GM21825 (cell line): ENCODE results near the gene UBE4B.

ENCODE experiments used
- ATAC-seq: cut with Tn5 transposase; IDR thresholded peaks from one replicate; pipeline ENCODE4 v1.9.1; 2021; ENCODE audit warnings: mild to moderate bottlenecking, moderate library complexity; ENCODE audit not compliant: unreplicated experiment

Gene UBE4B

DNA sequence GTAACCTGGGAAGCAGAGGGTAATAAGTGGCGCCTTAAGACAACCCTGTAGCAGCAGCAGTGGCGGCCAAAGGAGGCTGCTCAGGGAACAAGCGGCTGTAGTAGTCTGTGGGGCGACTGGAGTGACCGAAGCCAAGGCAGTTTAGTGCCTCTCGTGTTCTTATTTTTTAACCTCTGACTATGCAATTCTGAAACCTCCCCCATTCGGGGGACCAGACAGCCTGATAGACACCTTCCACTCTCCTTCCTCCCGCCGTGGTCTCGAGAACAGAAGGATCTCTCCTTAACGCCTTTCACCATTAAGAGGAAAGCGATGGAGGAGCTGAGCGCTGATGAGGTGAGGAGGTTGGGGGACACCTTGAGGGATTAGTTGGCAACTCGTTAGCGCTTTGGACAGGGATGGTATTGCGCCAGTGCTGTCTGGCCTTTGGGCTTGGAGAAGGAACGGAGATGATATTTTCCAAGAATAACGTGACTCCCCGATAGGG lies 644 bp downstream of the UBE4B start:
- peak; percentile 10 for ATAC-seq

DNA sequence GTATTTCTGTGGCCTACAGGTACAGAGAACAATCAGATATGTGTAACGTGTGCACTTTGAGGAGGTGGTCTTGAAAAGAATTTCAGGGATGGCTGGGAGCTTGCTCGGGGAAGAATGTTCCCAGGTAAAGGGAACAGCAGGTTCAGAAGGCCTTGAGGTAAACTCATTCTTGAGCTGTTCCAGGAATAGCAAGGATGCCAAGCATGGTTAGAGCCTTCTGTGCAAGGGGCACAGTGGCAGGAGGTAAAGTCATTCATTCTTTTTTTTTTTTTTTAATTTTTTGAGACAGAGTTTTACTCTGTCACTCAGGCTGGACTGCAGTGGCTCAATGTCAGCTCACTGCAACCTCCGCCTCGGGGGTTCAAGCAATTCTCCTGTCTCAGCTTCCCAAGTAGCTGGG lies 10.0 kb downstream of the UBE4B start:
- ATAC-seq, result no peak

DNA sequence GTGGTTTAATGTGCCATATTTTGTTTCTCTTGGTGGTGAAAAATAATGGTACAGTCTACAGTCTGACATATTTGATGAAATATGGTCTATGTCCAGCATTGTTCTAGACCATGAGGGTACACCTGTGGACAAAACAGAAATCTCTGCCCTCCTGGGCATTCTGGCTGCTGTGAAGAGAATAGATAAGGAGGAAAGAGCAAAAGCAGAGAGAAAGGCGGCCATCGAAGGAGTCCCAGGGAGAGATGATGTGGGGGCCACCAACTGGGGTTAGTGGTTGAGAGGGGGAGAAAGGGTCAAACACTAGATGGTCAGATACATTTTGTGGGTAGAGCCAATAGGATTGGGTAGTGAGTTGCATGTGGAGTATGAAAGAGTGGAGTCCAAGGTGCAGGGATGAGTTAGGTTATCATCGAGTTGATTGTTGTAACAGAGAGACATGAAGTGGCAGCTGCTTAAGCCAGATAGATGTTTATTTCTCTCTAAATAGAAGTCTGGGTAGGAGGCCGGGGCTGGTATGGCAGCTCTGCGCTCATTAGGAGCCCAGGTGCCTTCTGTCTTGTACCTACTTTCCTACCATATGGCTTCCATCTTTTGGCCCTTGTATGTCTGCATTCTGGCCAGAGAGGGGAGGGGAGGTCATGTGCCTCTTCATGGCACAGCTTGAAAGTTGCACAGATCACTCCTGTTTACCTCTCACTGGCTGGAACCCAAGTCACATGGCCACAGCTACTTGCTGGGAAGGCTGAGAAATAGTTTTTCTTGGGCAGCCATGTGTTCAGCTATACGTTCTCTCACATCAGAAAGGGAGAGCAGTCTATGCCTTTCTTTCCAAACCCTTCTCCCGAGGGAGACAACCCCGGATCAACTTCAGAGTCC lies 13.0 kb downstream of the UBE4B start:
- no peak for ATAC-seq

DNA sequence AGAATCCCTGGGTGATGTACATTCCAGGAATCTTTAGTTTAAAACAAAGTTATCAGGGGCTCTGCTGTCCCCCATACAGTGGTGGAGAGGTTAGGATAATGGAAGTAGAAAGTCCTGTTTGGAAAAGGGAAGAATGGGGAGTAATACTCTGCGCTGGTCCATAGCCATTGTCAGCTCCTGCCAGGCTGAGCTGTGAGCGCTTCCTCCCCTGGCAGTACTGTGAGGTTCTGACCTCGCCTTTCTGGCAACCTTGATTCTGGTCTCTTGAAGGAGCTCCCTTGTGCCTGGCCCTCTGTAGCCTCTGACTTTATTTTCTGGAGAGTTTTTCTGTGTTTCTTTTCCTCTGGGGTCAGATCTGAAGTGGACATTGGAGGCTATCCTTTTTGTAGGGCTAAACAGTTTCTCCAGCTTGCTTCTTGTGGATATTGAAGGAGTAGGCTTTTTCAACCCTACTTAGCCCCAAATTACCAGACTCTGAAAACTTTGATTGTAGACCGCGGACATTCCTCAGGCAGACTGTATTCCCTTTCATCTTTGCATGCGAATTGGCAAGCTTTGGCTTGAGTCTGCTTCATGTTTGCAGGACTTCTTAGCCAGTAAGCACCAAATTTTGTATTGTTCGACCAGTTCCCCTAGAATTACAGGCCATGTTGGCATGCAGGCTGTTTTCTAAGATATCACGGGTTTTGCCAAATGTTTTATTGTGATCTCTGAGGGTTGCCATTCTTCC lies 13.8 kb downstream of the UBE4B start:
- no peak for ATAC-seq

DNA sequence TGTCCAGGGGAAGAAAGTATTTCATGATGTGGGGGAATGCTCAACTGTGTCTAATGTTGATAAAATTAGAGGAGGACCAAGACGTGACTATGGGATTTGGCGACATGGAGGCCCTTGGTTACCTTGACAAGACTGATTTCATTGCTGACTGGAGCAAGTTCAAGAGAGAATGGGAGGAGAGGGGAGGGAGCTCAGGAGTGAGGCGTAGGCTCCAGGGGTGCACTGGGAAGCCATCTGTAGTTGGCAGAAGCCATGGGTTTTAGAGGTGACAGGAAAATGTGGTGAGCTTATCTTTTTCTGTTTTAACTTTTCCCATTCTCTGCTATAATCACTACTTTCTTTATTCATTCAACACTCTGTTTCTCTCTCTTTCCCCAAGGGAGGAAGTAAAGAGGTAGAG lies 15.8 kb downstream of the UBE4B start:
- no peak for ATAC-seq

DNA sequence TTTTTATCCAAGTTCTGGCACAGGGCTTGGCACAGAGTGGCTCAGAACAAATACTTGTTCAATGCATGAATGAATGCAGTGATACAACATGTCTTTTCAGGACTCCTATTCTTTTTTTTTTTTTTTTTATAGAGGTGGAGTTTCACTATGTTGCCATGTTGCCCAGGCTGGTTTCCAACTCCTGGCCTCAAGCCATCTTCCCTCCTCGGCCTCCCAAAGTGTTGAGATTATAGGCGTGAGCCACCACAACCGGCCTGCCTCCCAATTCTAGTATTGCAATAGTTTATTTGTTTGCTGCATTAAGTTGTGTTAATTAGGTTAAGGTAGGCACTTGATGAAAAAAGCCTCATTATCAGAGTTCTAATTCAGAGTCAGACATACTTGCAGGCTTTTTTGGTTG lies 17.9 kb downstream of the UBE4B start:
- no peak for ATAC-seq

DNA sequence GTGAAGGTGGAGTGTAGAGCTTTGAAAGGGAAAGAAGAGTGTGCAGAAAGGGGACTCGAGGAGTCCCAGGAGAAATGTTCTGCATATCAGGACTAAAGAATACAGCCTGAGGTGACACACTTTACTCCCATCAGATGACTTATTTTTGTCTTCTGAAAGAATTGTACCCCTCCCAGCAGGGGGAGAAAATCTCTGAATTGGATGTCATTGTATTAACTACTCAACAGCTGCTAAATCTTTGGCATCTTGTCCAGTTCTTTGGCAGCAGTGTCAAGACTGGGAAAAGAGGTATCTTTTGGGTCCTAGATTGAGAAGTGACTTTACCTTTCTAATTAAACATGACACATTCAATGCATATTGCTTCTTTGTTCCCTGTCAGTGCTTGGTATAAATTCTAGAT lies 18.9 kb downstream of the UBE4B start:
- no peak for ATAC-seq

DNA sequence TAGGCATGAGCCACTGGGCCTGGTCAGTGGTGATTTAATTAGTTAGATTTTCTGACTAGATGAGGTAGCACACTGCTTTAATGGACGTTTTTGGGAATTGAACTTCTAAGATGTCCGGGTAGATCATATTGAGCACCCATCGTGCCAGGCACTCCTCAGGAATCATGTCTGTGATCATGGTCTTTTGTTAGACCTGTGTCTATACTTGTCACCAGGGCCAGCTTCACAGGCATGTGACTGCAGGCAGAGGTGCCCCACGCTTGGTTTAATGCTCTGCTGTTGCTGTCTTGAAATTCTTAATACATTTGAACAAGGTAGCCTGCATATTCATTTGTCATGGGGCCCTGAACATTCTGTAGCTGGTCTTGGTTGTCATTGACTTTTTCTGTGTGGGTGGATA lies 19.6 kb downstream of the UBE4B start:
- ATAC-seq, result no peak

DNA sequence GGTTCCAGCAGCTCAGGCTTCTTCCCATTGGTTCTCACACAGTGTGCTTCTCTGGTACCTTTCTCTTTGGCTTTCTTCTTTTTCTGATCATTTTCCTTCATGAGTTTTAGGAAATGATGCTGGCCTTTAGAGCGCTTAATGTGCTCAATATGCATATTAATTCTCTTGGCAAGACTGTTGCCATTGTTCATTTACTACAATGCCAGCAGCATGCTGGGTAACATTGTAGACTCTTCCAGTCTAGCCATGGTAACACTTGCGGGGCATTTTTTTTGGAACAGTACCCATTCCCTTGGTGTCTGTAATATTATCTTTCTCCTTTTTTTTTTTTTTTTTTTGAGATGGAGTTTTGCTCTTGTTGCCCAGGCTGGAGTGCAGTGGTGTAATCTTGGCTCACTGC lies 21.7 kb downstream of the UBE4B start:
- no peak for ATAC-seq

DNA sequence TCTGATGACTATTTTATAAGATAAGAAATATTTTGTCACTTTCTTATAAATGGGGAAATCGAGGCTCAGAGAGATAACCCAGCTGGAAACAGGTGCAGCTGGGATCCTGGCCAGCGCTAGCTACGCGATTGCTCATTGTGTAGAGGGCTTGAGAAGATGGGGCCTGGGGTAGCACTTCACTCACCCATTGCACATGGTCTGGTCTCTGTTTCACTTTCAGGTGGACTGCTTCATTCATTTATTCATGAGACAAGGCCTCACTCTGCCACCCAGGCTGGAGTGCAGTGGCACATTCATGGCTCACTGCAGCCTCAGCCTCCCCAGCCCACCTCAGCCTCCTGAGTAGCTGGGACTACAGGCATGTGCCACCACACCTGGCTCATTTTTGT lies 23.8 kb downstream of the UBE4B start:
- ATAC-seq, result no peak

DNA sequence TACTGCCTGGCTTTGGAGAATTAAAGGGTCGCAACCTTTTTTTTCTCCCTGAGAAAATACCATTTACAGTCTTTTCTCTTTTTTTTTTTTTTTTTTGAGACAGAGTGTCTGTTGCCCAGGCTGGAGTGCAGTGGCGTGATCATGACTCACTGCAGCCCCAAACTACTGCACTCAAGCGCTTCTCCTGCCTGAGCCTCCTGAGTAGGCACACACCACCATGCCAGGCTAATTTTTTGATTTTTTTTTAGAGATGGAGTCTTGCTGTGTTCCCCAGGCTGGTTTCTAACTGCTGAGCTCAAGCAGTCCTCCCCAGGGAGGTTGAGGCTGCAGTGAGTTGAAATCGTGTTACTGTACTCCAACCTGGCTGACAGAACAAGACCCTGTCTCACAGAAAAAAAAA lies 24.6 kb downstream of the UBE4B start:
- ATAC-seq, result no peak

DNA sequence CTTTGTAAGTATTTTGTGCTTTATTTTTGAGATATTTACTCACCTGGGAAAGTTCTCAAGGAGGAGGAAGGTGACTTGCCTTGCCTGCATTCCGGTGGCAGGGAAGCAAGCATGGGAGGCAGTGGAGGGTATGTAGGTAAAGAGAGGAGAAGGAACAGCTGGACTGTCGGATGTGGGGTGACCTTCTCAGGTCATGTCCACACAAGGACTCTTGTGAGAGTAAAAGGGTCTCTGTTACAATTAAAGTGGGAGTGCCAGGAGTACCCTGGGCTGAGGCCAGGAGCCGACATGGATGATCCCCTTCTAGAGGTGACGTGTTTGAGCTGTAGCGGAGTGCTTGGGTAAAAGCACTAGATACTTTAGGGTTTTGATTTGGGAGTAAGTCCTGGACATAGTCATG lies 25.0 kb downstream of the UBE4B start:
- no peak for ATAC-seq

DNA sequence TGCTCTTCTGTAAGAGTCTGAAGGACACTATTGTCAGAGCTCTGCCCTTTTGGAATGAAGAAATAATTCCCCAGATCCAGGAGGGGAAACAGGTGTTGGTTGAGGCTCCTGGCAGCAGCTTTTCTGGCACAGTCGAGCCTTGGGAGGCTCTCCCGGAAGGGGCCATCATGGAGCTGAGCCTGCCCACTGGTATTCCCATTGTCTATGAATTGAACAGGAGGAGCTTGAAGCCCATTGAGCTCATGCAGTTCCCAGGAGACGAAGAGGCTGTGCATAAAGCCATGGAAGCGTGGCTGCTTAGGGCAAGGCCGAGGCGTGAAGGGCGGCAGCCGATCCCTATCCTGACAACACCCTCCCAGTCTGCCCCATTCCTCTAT lies 26.6 kb downstream of the UBE4B start:
- ATAC-seq, result no peak

DNA sequence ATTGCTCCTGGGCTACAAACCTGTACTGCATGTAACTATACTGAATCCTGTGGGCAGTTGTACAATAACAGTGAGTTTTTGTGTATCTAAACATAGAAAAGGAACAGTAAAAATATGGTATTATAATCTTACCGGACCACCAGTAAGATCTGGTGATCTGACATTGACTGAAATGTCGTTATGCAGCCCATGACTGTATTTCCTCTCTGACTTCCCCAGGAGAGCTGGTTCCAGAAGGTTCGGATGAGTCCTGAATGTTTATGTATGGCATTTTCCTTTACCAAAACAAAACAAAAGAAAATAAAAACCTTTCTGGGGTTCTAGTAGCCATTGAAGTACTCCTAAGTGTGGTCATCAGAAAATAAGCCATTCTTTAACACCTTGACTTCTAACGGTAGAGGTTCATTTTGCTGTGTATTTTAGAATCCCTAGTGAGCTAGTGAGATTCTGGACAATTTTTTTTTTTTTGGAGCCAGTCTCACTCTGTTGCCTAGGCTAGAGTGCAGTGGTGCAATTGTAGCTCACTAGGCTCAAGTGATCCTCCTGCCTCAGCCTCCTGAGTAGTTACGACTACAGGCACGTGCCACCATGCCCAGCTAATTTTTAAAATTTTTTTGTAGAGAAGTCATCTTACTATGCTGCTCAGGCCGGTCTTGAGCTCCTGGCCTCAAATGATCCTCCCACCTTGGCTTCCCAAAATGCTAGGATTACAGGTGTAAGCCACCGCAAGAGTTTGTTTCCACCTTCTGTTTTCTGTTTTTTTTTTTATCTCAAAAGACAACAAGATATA lies 27.7 kb downstream of the UBE4B start:
- ATAC-seq, result no peak

DNA sequence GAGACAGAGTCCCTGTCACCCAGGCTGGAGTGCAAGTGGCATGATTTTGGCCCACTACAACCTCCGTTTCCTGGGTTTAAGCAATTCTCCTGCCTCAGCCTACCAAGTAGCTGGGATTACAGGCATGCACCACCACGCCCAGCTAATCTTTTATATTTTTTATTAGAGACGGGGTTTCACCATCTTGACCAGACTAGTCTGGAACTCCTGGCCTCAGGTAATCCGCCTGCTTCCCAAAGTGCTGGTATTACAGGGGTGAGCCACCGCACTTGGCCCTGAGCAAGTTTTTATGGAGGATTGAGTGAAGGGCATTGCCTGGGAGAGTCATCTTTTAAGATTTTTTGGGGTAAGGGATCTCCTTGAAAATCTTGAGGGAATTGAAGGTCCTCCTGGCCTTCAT lies 28.5 kb downstream of the UBE4B start:
- ATAC-seq, result no peak

DNA sequence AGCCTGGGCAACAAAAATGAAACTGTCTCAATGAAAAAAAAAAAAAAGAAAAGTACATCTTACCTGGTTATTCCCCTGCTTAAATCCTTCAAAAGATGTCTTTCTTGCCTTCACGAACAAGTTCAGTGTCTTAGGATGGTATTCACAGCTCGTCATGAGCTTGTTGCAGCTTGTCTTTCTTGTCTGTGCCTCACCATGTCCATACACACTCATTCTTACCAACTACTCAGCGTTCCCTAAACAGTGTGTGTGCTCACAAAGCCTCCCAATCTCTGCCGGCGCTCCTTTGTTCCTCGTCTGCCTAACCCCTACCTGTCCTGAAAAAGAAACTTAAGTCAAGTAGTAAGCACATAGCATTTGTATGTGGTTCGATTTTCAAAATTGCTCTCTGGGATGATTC lies 31.1 kb downstream of the UBE4B start:
- ATAC-seq, result no peak

DNA sequence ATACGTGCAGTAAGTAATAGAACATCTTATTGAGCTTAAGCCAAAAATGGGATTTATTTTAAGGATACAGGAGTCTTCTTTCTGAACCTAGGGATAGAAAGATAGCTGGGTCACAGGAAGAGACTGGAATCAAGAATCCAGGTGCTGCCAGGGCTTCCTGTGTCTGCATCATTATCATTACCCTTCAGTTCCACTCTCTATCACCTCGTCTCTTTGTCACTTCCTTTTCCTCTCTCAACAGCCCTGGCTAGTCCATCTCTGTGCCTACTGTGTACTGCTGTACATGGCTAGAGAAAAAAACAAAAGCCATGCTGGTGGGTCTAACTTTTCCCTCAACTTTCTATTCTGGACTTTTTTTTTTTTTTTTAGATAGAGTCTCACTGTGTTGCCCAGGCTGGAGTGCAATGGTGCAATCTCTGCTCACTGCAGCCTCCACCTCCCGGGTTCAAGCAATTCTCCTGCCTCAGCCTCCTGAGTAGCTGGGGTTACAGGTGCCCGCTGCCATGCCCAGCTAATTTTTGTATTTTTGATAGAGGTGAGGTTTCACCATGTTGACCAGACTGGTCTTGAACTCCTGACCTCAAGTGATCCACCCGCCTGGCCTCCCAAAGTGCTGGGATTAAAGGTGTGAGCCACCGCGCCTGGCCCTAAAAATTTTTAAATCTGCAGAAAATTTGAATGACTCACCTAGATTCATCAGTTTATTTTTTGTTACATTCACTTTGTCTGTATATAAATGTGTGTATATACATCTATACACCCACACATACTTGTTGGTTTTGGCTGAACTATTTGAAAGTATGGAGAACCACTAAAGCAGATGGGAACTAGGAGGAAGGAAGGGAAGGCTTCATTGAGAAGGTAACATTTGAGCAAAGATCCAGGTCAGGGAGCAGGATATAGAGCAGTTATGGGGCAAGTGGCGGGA lies 31.9 kb downstream of the UBE4B start:
- no peak for ATAC-seq

DNA sequence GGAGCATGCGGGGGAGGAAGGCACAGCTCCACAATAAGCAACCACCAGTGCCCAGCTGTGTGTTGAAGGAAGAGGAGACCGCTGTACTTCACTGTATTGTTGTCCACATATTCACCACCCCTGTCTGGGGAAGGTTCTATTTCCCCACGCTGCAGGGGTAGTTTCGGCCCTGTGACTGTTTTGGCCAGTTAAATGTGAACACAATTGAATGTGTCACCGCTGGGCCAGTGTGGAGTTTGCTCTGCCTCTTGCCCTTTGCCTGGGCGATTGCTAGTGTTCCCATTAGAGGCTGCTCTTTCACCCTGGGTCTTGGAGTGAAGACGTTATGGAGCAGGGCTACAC lies 32.6 kb downstream of the UBE4B start:
- no peak for ATAC-seq

DNA sequence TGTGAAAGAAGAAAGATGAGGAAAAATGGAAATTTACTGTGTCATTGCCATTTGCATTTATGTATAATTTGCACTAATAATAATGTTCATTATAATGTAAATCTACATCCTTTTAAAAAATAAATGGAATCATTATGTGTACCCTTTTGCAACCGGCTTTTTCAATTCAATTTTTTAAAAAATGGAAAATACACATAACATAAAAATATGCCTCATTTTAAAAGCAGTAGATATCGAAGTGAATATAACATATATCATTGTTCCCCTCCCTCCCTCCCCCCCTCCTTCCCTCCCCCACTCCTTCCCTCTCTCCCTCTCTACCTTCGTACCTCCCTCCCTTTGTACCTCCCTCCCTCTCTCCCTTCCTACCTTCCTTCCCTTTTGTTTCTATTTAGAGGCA lies 33.0 kb downstream of the UBE4B start:
- no peak for ATAC-seq

DNA sequence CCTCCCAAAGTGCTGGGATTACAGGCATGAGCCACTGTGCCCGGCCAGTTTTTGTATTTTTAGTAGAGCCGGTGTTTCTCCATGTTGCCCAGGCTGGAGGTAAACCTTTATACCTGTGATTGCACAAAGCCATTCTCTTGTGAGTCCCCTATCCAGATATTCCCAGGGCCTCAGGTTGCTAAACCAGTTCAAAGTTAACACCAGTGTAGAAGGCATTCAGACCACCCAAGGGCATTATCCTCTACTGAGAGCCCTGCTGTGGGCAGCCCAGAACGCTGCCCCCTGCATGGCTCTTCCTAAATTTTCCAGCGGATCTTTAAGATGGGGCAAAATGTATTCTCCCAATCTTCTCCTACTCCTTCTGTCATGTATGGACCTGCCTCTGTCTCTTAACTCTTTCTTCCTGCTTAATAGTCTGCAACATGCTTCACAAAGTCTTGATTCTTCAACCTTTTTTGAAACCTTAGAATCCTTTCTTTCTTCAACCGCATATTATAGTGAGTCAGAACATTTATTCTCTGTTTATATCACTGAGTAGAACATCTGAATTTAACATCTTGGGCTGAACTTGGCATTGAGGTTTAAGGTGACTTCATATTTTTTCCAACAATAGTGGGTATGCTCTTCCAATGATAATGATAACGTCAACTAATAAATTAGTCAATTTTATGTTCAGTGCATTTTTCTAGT lies 36.0 kb downstream of the UBE4B start:
- no peak for ATAC-seq
